H1 (cell line): ENCODE data around the gene MED12L. TPM values are rescaled to one million over a fixed set of nuclear protein-coding genes. Genes with fewer than 3 reads are reported as not detected.

Experiments
- CTCF ChIA-PET: fragments of 300-600 bp; sonication (Branson Sonifier 250); formaldehyde crosslinking; loops from one replicate; lab custom pipeline; 2021; ENCODE audit not compliant: partially characterized antibody; lab: Charles Lee
- POLR2A ChIA-PET: fragments of 300-600 bp; sonication (Branson Sonifier 250); formaldehyde crosslinking; loops from one replicate; lab custom pipeline; 2021; ENCODE audit warnings: inconsistent platforms; ENCODE audit not compliant: partially characterized antibody; lab: Charles Lee
- DNase-seq, 2 experiments: peaks; one replicate each; pipeline versions ENCODE4 v3.0.0 to v3.0.0-alpha.2; 2010 to 2022; ENCODE audit warnings: low spot score in 2 of 2, low read depth in 1 of 2, mixed read lengths in 1 of 2
- FAIRE-seq: peaks from 2 replicates; lab custom pipeline; 2011; peaks lifted over from hg19 to GRCh38; lab: Jason Lieb, UNC
- H2AFZ ChIP-seq: 2 replicates; pipeline ENCODE4 v1.8.1; 2012; ENCODE audit warnings: low read length, inconsistent platforms
- H2AK5ac ChIP-seq: 2 replicates; pipeline ENCODE4 v1.6.1; 2013; ENCODE audit warnings: low read depth, low read length
- H2BK120ac ChIP-seq: replicated peaks from 2 replicates; pipeline ENCODE3; 2013; ENCODE audit warnings: low read depth, low read length, inconsistent platforms
- H2BK12ac ChIP-seq: 2 replicates; pipeline ENCODE4 v1.6.1; 2013; ENCODE audit warnings: low read depth, low read length
- H2BK15ac ChIP-seq: 2 replicates; pipeline ENCODE4 v1.6.1; 2013; ENCODE audit warnings: low read length
- H2BK20ac ChIP-seq: 2 replicates; pipeline ENCODE4 v1.6.1; 2013; ENCODE audit warnings: low read length
- H2BK5ac ChIP-seq: 2 replicates; pipeline ENCODE4 v1.6.1; 2013; ENCODE audit warnings: low read depth, low read length
- H3K14ac ChIP-seq: 2 replicates; pipeline ENCODE4 v1.6.1; 2013; ENCODE audit warnings: inconsistent platforms; ENCODE audit not compliant: insufficient read length
- H3K18ac ChIP-seq: 2 replicates; pipeline ENCODE4 v1.6.1; 2013; ENCODE audit warnings: low read length; ENCODE audit errors: extremely low read depth
- H3K23ac ChIP-seq: 2 replicates; pipeline ENCODE4 v1.6.1; 2013; ENCODE audit warnings: inconsistent platforms; ENCODE audit not compliant: insufficient read length
- H3K23me2 ChIP-seq: 2 replicates; pipeline ENCODE4 v1.6.1; 2013; ENCODE audit warnings: low read depth, low read length
- H3K27ac ChIP-seq: 2 replicates; pipeline ENCODE4 v1.6.1; 2011; ENCODE audit warnings: low read depth, low read length, inconsistent platforms
- H3K27me3 ChIP-seq, 4 experiments: replicated peaks in 1 of 4; 1 replicate in 1 of 4; 2 replicates in 3 of 4; pipeline versions ENCODE4 v1.6.1 to v1.8.1; 2011 to 2013; ENCODE audit warnings: low read length in 3 of 4, mild to moderate bottlenecking in 3 of 4, inconsistent platforms in 2 of 4, mixed read lengths in 2 of 4, moderate library complexity in 1 of 4; ENCODE audit not compliant: control insufficient read depth in 3 of 4, insufficient read depth in 3 of 4; ENCODE audit errors: extremely low read depth in 1 of 4
- H3K36me3 ChIP-seq, 4 experiments: 2 replicates each; pipeline versions ENCODE4 v1.6.1 to v1.8.1; 2011 to 2013; ENCODE audit warnings: mild to moderate bottlenecking in 4 of 4, low read length in 3 of 4, moderate library complexity in 2 of 4, control low read depth in 1 of 4, inconsistent platforms in 1 of 4; ENCODE audit not compliant: insufficient read depth in 4 of 4, control insufficient read depth in 2 of 4
- H3K4ac ChIP-seq: replicated peaks from 2 replicates; pipeline ENCODE3; 2013; ENCODE audit warnings: low read length, low read depth, mixed read lengths, inconsistent platforms; ENCODE audit not compliant: insufficient read length
- H3K4me1 ChIP-seq, 4 experiments: replicated peaks in 1 of 4; 1 replicate in 1 of 4; 2 replicates in 3 of 4; pipeline versions ENCODE4 v1.6.1 to v1.8.1; 2011 to 2013; ENCODE audit warnings: low read length in 3 of 4, inconsistent platforms in 2 of 4, mixed read lengths in 1 of 4; ENCODE audit not compliant: insufficient read depth in 4 of 4, control insufficient read depth in 3 of 4
- H3K4me2 ChIP-seq, 2 experiments: 2 replicates each; pipeline versions ENCODE4 v1.6.1 to v1.8.1; 2011 to 2013; ENCODE audit warnings: low read depth in 2 of 2, low read length in 2 of 2, control low read depth in 1 of 2, inconsistent platforms in 1 of 2, mild to moderate bottlenecking in 1 of 2; ENCODE audit not compliant: insufficient read depth in 1 of 2
- H3K4me3 ChIP-seq, 4 experiments: fragments of 200-600, 300-600 bp in 1 of 4; sonication (generic), shearing (Covaris generic), sonication (Bioruptor Twin) in 1 of 4; 2 replicates each; pipeline versions ENCODE4 v1.5.1 to v1.8.1; 2011 to 2016; ENCODE audit warnings: low read length in 4 of 4, low read depth in 3 of 4, control low read depth in 2 of 4, inconsistent platforms in 2 of 4, mild to moderate bottlenecking in 2 of 4, mixed read lengths in 1 of 4, moderate library complexity in 1 of 4; ENCODE audit not compliant: insufficient read depth in 2 of 4; ENCODE audit errors: extremely low read depth in 1 of 4
- H3K56ac ChIP-seq: replicated peaks from 2 replicates; pipeline ENCODE3; 2013; ENCODE audit warnings: low read depth, mild to moderate bottlenecking, mixed read lengths, low read length, inconsistent platforms; ENCODE audit not compliant: insufficient read length
- H3K79me1 ChIP-seq: 2 replicates; pipeline ENCODE4 v1.6.1; 2013; ENCODE audit warnings: low read depth, low read length, control low read depth
- H3K79me2 ChIP-seq, 2 experiments: 2 replicates each; pipeline versions ENCODE4 v1.6.1 to v1.8.1; 2012 to 2013; ENCODE audit warnings: low read length in 2 of 2, mild to moderate bottlenecking in 2 of 2, inconsistent platforms in 1 of 2; ENCODE audit not compliant: insufficient read depth in 2 of 2, control insufficient read depth in 1 of 2
- H3K9ac ChIP-seq, 4 experiments: replicated peaks in 1 of 4; 1 replicate in 1 of 4; 2 replicates in 3 of 4; pipeline versions ENCODE4 v1.6.1 to v1.8.1; 2011 to 2013; ENCODE audit warnings: low read depth in 3 of 4, low read length in 3 of 4, control low read depth in 2 of 4, mild to moderate bottlenecking in 2 of 4, moderate library complexity in 2 of 4, inconsistent platforms in 1 of 4; ENCODE audit errors: extremely low read depth in 1 of 4
- H3K9me3 ChIP-seq, 2 experiments: 2 replicates each; pipeline versions ENCODE4 v1.6.1 to v1.8.1; 2012 to 2013; ENCODE audit warnings: mild to moderate bottlenecking in 2 of 2, moderate library complexity in 2 of 2, control low read depth in 1 of 2, inconsistent platforms in 1 of 2, low read depth in 1 of 2, low read length in 1 of 2, mixed read lengths in 1 of 2; ENCODE audit not compliant: insufficient read depth in 2 of 2
- H4K20me1 ChIP-seq, 2 experiments: replicated peaks in 1 of 2; 2 replicates each; pipeline versions ENCODE3 to v1.8.1; 2011 to 2013; ENCODE audit warnings: inconsistent platforms in 2 of 2, low read length in 2 of 2, mild to moderate bottlenecking in 1 of 2; ENCODE audit not compliant: insufficient read depth in 2 of 2, control insufficient read depth in 1 of 2
- H4K5ac ChIP-seq: 2 replicates; pipeline ENCODE4 v1.6.1; 2013; ENCODE audit warnings: low read length, low read depth, mixed read lengths, inconsistent platforms; ENCODE audit not compliant: insufficient read length
- H4K8ac ChIP-seq: 2 replicates; pipeline ENCODE4 v1.8.0; 2013; ENCODE audit warnings: mild to moderate bottlenecking, moderate library complexity, low read length, inconsistent platforms; ENCODE audit not compliant: insufficient read depth; ENCODE audit errors: extremely low read depth
- H4K91ac ChIP-seq: replicated peaks from 2 replicates; pipeline ENCODE3; 2013; ENCODE audit warnings: low read length, mixed read lengths, inconsistent platforms; ENCODE audit not compliant: insufficient read length
- WGBS, 2 experiments: shearing (Covaris generic) in 1 of 2; methylation state at CpG; one replicate each; pipeline versions ENCODE4 v1.1.6 to v1.1.7; 2013 to 2015; ENCODE audit warnings: low lambda C conversion rate in 2 of 2, mixed read lengths in 2 of 2, inconsistent platforms in 1 of 2, low coverage in 1 of 2, missing lambda C conversion rate in 1 of 2; ENCODE audit not compliant: insufficient replicate concordance in 2 of 2, insufficient coverage in 1 of 2, insufficient read length in 1 of 2; ENCODE audit errors: extremely low coverage in 1 of 2, missing lambda C conversion rate in 1 of 2; 5-methylcytosine and 5-hydroxymethylcytosine counted together
- polyA plus RNA-seq, 7 experiments: library from polyadenylated mRNA; depleted of rRNA in 3 of 7; stranded (reverse) in 5 of 7; unstranded in 2 of 7; fragments of >200 nt in 5 of 7; fragments of 200-250 nt in 2 of 7; gene quantifications; 1 replicate in 5 of 7; 2 replicates in 1 of 7; 4 replicates in 1 of 7; pipeline versions ENCODE4 v1.2.1 to v1.2.3, GENCODE V29; 2011 to 2013; ENCODE audit warnings: missing spikeins in 2 of 7, mixed read lengths in 2 of 7
- total RNA-seq: library from RNA; stranded (reverse); fragmentation: NEBNext Ultra II Directional; extraction: Animal tissue kit (Norgen Biotek cat#: 25700); gene quantifications from 2 replicates; pipeline ENCODE4 v1.2.1, GENCODE V29; 2021

The MED12L gene
- total and polyA plus RNA-seq, 2 of the 8 experiments (the other 6 are each of a cell fraction or from before 2014, with no cell fraction given) = 3.6 to 26.2 TPM

- Histone ChIP-seq H3K4me2 (no peak overlapping the region), H2BK20ac (no peak overlapping the region), H4K20me1 (no peaks in the 10 kb centered on the region), H3K79me2 (no peaks in the 10 kb centered on the region), H3K9me3 (no peaks in the 10 kb centered on the region), H3K36me3 (no peaks in the 10 kb centered on the region), H3K18ac (no peak overlapping the region), H3K27me3 (no peaks in the 10 kb centered on the region), H3K4me3 (no peak overlapping the region), H3K79me1 (no peaks in the 10 kb centered on the region), H3K23me2 (no peaks in the 10 kb centered on the region; the same call in 1 of the 2 replicates), H4K91ac (no peak overlapping the region), H2BK5ac (no peak overlapping the region), H3K23ac (no peak overlapping the region), H4K5ac (no peak overlapping the region), H4K8ac (no peak overlapping the region), H3K56ac (no peak overlapping the region), H2AK5ac (no peak overlapping the region), H3K4ac (no peak overlapping the region), H2AFZ (peak overlapping the region; percentile 68; the same call in 1 of the 2 replicates), H3K27ac (no peak overlapping the region), H3K9ac (no peak overlapping the region), H3K14ac (no peak overlapping the region), H2BK12ac (no peak overlapping the region), H2BK120ac (no peak overlapping the region), H2BK15ac (no peak overlapping the region), H3K4me1 (peaks cover 0 to 7% (median 3%) of the 10 kb centered on the region in 4 experiments; a peak in 4 of 7 replicates)
- CTCF ChIA-PET = interaction anchor here (1.4 to 6.7 kb wide), 3 partner anchors 12 to 357 kb away, joined by 3 to 45 read pairs (median 6); no protein-coding TSS in a partner anchor
- 86% methylated on average over 2 of the region's 2 CpGs; no CpG with 5 or more reads in 1 of the 2 experiments for WGBS, 2 experiments
- DNase-seq (no peak), FAIRE-seq (no peak)
- POLR2A ChIA-PET = no interaction called here
These were observed 395.0 kb downstream of the MED12L start for GRCh38 chr3:151480492-151480891.
